ENCODE measurements around the gene CARD11.
A peak's percentile ranks its signal among the peaks of the same experiment; 100 is the strongest.
"Not testable (repeated sequence)": the region's sequence is repeated elsewhere in the genome, so short reads cannot be mapped to it uniquely, and the experiment has no call there.

The CARD11 gene

DNA sequence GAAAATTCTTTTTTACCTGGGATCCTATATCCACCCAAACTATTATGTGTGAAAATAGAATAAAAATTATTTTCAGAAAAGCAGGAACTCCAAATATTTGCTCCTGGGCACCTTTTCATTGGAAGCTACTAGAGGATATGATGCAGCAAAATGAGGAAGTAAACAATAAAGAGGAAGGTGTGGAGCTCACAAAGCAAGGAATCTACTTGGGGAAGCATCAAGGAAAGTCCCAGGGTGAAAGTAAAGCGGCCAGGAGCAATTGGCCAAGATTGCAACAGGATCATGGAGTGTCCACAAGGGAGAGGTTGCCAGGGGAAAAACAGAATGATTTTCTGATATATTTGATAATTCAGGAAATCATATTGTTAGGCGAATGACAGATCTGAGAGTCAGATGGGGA, 80.8 kb downstream of the CARD11 start:
- DNase-seq (ENCODE audit: low read depth): no peak

DNA sequence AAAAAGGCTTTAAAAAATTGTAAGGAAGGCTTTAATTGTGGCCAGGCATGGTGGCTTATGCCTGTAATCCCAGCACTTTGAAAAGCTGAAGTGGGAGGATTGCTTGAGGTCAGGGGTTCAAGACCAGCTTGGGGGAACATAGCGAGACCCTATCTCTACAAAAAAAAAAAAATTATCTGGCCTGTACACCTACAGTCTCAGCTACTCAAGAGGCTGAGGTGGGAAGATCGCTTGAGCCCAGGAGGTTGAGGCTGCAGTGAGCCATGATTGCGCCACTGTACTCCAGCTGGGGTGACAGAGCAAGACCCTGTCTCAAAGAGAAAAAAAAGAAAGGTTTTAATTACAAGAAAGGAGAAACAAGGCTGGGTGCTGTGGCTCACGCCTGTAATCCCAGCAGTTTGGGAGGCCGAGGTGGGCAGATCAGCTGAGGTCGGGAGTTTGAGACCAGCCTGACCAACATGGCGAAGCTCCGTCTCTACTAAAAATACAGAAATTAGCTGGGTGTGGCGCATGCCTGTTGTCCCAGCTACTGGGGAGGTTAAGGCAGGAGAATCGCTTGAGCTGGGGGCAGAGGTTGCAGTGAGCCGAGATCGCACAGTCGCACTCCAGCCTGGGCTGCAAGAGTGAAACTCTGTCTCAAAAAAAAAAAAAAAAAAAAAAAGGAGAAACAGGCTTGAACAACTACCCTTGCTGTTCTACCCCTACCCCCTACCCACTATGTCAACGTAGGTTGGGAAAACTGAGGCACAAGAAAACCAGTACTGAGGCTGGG, 83.7 kb downstream of the CARD11 start:
- no peak for DNase-seq (ENCODE audit: low read depth)

DNA sequence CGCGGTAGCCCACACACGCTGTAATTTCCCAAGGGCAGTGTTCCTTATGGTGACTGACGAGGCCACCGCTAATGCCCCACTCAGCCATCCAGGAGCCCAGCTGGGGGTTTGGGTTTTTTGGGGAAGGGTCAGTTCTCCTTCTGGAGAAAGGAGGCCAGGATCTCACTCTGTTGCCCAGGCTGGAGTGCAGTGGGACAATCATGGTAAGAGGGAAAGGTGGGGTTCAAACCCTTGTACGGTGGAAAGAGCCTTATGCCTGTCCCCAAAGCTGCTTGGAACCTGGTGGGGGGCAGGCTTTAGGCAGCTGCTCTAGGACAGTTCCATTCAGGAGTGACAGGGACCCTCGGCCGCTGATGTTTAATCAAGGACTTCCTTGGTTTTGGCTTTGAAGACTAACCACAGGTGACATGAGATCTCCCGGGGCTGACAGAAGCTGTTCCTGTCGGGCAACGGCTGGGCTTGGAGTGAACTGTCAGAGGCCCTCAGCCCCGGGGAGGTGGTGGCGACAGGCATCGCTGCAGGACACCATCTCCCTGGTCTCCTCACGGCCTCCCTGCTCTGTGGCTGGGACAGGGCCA, 84.5 kb downstream of the CARD11 start:
- no peak for DNase-seq (ENCODE audit: low read depth)

DNA sequence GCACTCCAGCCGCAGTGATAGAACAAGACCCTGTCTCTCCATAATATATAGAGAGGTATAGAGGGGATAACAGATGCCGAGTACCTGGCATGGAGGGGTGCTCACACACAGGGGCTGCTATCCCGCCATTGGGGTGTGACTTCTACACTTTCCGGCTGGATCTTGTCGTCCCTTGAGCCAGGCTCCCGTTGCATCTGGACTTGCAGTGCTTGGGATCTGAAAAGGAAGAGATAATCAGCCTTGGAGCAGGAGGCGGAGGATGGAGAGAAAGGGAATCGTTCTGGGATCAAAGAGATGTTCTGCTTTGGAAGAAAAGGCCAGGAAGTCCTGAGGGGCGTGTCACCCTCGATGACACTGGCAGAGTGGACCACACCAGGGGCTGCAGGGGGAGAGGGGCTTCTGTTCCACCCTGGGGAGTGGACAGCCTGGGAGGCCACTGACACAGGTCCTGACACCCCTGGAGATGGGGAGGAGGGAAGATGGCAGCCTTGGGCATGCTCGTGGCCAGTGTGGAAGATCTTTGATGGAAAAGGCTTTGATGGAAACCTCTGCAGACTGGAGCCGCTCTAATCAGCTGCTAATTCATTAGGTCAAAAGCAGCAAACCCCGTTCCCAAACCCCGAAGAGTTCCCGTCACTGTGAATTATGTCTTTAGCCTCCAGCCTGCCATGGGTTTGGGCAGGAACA, 85.1 kb downstream of the CARD11 start:
- no peak for DNase-seq (ENCODE audit: low read depth)

DNA sequence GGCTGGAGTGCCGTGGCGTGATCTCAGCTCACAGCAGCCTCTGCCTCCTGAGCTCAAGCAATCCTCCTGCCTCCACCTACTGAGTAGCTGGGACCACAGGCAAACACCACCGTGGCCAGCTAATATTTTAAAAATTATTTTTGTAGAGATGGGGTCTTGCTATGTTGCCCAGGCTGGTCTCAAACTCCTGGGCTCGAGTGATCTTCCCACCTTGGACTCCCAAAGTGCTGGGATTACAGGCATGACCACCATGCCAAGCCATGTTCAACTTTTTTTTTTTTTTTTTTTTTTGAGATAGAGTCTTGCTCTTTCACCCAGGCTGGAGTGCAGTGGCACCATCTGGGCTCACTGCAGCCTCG, 86.3 kb downstream of the CARD11 start:
- not testable (repeated sequence) for DNase-seq (ENCODE audit: low read depth)

DNA sequence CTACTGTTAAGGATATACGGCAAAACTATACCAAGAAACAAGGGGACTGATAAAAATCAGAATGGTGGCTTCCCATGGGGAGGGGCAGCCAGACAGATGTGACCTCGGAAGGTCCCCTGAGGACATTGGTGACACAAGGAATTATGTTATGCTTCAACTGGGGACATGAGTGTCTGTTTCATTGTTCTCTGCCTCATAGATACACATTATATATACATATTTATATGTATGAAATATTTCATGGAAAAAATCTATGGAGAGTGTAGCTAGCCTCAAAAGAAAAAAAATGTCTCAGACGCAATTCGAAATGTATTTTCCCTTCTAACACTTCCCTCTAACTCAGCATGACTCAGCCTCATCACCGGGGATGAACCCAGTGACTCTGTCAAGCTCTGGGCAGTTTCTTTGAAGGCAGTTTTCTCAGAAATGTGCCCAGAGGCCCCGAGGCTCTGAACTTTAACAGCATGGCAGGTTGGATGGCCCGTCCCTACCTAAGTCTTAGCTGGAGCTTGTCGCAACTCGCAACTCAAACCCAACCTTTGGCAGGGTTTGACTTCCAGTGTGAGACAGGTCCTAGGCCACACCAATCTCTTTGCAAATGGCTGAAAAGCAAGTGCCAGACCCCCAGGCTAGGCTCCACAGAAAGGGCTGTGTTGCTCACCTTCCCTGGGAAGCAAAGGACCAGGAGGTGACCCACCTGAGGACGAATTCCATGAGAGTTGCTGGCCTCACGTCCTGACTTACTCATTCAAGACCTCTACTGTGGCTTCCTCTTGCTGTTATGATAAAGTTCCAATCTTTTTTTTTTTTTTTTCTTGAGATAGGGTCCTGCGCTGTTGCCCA, 86.9 kb downstream of the CARD11 start:
- no peak for DNase-seq (ENCODE audit: low read depth)

DNA sequence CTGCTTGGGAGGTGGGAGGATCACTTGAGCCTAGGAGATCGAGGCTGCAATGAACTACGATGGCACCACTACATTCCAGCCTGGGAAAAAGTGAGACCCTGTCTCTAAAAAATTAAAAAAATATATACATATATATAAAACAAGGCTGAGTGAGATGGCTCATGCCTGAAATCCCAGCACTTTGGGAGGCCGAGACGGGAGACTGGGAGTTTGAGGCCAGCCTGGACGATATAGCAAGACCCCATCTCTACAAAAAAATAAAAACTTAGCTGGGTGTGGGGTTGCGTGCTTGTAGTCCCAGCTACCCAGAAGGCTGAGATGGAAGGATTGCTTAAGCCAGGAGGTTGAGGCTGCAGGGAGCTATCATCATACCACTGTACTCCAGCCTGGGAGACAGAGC, 87.6 kb downstream of the CARD11 start:
- no peak for DNase-seq (ENCODE audit: low read depth)

DNA sequence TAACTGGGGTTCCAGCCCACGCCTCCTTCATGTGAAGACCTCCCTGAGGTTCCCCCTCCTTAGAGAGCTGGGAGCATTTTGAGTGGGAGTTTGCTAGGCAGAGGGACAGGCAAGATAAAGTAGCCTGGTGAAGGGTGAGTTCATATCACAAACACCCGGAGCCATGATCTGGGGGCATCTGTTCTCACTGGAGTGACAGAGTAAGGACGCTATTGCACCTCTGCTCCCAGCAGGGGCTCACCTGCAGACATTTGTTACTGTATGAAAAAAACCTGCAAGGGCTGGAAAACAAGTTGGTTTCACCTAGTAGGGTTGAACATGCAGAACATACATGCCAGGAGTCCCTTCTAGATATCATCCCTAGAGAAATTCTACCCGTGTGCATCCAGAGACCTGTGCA, 88.4 kb downstream of the CARD11 start:
- no peak for DNase-seq (ENCODE audit: low read depth)

DNA sequence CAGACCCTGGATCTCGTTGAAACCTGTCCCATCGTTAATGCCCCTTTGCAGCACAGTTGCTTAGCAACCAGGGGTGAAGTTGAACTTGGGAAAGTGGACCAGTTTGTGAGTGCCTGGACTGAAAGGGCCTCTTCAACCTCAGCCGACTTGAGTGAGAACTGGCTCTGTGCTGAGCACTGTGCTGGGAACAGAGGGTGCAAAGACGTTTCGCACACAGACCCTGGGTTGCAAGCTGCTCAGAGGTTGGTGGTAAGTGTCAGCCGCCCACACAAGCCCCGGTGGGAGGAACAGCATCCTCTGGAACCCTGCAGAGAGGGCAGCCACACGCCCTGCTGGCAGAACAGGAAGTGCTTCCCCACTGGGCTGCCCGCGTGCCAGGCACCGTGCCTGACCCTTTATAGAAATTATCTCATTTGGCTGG, 89.2 kb downstream of the CARD11 start:
- peak; percentile 35 for DNase-seq (ENCODE audit: low read depth)

DNA sequence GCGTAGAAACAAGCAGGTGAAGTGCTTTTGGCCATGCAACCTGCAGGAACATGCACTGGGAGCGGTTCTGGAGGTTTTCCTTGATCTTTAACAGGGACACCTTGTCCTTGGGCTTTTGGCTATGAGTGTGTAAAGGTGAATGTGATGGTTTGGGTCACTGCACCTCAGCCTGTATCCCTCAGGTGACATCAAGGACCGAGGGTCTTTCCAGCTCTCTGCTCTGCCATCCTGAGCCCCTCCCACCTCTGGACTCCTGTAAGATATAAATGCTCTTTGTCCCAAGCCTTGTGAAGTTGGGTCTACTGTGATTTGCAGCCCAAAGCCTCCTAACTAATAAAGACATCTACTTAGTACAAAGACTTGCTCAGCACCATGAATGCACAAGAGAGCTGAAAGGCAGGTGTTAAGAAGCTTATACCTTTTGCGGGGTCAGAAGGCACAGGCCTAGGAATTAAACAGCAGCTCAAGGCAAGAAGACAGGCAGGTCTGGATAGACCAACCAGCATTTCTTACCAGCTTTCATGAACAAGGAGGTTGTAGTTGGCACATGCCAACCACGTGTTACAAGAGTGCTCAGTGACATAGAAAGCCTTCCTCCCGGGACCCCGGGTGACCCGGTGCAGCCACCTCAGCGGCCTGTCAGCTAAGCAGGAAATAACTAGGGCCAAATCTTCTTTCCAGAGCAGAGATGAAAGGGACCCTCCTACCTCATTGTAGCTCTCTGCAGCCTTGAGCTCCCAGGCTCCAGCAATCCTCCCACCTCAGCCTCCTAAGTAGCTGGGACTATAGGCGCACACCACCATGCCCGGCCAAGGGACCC, 89.9 kb downstream of the CARD11 start:
- DNase-seq (ENCODE audit: low read depth): no peak

DNA sequence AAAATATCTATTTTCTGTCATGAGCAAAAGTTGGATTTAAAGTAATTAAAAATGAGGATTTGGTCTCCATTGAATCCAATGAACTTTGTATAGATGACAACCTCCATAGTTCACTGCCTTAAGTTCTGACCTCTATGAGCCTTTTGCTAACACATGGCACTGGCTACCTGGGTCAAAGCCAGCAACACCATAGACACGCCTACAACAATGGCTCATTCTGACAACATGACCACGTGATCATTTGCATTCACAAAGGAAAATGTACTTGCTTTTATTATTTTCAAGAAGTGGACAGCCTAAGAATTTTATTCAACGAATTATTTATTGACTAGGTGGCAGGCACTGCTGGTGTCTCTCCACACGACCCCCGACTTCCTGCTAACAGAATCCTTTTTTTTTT, 90.6 kb downstream of the CARD11 start:
- DNase-seq (ENCODE audit: low read depth): no peak

DNA sequence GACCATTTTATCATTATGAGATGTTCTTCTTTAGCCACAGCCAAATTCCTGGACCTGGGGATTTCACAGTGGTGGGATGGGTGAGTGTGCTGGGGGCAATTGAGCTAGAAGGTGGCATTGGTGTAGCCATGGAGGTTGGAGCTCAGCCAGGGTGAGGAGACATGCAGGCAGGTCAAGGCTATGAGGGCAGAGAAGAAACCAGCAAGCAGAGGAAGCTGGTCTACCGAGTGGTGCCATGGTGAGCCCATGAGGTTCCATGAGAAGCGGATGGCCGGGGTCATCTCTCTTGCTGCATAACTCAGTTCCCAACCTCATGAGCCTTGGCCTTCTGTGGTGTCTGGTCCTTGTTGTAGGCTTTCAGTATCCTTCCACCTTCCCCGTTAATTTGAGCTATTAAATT, 91.4 kb downstream of the CARD11 start:
- DNase-seq (ENCODE audit: low read depth): no peak

DNA sequence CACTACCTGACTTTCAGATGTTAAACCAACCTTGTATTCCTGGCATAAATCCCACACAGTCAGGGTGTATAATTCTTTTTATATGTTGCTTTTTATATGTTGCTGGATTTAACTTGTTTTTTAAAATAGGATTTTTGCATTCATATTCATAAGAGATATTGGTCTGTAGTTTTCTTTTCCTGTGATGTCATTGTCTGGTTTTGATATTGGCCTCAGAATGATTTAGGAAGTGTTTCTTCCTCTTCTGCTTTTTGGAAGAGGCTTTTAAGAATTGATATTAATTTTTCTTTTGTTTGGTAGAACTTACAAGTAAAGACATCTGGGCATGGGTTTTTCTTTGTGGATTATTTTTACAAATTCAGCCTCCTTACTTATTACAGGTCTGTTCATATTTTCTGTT, 93.1 kb downstream of the CARD11 start:
- DNase-seq (ENCODE audit: low read depth): no peak

DNA sequence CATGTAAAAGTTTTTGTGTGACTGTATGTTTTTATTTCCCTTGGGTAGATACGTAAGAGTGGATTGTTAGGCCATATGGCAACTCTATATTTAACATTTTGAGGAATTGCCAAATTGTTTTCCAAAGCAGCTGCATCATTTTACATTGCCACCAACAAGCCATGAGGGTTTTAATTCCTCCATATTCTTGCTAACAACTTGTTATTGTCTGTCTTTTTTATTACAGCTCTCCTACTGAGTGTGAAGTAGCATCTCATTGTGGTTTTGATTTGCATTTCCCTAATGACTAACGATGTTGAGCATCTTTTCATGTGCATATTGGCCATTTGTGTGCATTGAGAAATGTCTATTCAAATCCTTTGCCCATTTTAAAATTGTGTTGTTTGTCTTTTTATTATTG, 94.9 kb downstream of the CARD11 start:
- DNase-seq (ENCODE audit: low read depth): no peak

DNA sequence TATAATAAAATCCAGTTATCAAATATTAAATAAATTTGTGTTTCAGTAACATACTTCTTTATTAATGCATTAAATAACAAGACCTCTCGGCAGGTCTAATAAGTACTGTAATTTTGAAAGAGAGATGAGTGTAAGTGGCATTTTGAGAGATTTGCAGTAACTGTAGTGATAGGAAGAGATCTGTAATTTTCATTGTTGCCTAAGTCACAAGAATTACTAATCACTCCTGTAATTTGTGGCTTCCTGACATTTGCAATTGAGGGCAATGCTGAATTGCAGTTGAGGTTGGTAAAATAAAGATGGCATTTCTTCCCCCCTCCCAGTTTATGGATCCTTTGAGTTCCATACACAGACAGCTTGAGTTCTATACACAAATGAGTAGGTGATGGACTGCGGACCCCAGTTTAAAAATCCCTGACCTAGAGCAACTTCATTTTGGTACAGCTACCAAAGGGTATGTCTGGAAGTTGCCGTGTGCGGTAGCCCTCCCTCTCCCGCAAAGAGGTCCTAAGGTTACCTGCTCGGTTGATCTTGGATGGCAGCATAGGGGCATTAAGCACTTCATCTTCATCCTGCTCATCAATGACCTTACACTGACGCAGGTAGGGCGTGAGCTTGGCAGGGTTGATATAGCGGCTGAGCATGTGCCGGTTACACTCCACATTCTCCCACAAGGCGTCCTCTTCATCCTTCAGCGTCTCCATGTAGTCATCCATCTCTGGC, 96.4 kb downstream of the CARD11 start:
- no peak for DNase-seq (ENCODE audit: low read depth)

DNA sequence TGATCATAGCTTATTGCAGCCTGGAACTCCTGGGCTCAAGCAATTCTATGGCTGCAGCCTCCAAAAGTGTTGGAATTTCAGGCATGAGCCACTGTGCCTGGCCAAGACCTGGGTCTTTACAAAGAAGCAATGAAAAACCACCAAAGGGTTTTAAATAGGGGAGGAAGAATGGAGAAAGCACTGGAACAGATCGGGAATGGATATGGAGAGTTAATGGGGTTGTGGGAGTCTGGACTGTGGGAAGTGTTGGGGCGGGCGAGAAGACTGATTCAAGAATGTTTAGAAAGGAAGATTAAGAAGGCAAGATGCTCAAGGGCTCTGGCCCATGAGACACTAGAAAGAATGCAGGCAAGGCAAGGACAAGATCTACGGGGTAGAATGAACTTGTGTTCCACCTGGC, 98.5 kb downstream of the CARD11 start:
- DNase-seq (ENCODE audit: low read depth): no peak

DNA sequence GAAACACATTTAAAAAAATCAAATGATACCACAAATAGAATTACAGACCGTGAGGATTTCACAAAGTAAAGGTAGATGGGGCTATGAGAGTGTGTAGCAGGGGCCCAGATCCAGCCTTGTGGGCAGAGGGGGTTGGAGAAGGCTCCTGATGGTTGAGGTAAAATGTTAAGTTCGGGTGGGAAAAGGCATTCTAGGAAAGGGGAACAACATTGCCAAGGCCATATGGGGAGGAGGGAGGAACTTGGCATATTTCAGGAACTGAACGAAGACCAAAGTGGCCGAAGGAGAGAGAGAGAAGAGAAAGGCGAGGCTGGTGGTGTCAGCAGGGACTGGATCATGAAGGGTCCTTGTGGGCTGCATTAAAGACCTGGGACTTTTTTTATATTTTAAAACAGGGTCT, 98.9 kb downstream of the CARD11 start:
- DNase-seq (ENCODE audit: low read depth): no peak

DNA sequence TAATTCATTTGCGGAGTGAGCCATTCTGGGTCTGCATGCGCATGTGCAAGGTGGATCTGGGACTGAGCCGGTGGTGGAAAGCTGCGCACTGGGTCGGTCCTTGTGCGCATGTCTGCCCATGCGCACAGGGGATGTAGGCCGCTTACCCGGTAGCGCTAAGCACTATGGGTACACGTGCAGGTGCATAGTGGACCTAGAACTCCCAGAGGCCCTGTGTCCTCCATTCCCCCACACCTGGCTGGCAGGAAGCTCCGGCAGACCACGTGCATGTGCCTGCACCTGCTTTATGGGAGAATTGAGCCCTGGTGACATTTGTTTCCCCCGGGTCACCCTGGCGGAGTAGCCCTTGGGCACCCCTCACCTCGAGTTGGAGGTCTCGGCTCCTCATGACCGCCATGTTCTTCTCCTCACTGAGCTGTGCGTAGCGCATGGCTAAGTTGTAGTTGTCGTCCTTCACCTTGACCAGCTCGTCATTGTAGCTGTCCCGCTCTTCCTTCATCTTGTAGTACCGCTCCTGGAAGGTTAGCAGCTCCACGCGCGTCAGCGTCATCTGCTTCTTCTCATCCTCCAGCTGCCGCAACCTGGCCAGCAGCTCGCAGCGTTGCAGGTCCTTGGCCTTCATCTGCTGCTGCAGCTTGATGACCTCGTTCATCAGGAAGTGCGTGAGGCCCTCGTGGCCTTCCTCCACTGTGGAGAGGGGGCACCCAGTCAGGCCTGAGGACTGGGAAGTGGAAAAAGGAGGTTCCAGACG, 99.6 kb downstream of the CARD11 start:
- DNase-seq (ENCODE audit: low read depth): no peak

DNA sequence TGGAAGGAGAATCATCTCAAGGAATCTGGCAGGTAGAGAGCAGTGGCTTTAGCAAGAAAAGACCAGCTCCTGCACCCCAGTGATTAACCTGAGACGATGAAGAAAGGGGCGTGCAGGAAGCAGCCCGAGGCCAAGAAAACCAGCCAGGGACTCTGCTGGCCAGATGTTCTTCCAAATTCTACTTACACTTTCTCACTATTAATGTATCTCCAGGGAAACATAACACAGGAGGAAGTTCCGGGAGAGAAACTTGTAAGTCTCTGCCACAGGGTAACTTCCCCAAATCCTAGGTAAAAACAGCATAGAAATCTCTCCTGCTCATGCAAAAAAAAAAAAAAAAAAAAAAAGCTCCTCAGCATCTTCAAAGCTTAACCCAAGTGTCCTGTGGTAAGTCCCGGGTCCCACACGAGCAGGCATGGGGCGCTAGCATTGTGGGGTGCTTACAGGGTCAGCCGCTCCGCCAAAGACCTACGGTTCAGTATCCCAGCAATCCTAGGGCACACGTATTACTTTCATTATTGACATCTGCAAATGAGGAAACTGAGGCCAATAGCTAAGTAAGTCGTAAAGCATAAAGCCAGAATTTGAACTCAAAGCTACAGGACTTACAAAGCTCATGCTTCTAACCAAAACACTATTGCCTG, 102.3 kb downstream of the CARD11 start:
- DNase-seq (ENCODE audit: low read depth): no peak

DNA sequence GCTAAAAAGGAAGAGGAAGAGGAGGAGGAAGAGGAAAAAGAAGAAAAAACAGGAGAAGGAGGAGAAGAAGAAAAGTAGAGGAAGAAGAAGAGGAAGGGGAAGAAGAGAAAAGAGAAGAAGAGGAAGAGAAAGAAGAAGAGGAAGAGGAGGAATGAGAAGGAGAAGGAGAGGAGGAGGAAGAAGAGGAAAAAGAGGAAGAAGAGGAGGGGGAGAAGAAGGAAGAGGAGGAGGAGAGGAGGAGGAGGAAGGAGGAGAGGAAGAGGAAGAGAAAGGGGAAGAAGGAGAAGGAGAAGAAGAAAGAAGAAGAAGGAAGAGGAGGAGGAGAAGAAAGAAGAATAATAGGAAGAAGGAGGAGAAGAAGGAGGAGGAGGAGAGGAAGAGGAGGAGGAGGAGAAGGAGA, 103.2 kb downstream of the CARD11 start:
- no peak for DNase-seq (ENCODE audit: low read depth)

Measured in stimulated activated CD8-positive, alpha-beta memory T cell treated with anti-CD3 and anti-CD28 coated beads, Interleukin-12 subunit alpha, Interleukin-12 subunit beta, amount 100 ng/mL, for 4 hours (primary cell).